ENCODE measurements around the gene SLF2. TPM values are rescaled to one million over a fixed set of nuclear protein-coding genes. Genes with fewer than 3 reads are reported as not detected.

Gene SLF2, protein sequence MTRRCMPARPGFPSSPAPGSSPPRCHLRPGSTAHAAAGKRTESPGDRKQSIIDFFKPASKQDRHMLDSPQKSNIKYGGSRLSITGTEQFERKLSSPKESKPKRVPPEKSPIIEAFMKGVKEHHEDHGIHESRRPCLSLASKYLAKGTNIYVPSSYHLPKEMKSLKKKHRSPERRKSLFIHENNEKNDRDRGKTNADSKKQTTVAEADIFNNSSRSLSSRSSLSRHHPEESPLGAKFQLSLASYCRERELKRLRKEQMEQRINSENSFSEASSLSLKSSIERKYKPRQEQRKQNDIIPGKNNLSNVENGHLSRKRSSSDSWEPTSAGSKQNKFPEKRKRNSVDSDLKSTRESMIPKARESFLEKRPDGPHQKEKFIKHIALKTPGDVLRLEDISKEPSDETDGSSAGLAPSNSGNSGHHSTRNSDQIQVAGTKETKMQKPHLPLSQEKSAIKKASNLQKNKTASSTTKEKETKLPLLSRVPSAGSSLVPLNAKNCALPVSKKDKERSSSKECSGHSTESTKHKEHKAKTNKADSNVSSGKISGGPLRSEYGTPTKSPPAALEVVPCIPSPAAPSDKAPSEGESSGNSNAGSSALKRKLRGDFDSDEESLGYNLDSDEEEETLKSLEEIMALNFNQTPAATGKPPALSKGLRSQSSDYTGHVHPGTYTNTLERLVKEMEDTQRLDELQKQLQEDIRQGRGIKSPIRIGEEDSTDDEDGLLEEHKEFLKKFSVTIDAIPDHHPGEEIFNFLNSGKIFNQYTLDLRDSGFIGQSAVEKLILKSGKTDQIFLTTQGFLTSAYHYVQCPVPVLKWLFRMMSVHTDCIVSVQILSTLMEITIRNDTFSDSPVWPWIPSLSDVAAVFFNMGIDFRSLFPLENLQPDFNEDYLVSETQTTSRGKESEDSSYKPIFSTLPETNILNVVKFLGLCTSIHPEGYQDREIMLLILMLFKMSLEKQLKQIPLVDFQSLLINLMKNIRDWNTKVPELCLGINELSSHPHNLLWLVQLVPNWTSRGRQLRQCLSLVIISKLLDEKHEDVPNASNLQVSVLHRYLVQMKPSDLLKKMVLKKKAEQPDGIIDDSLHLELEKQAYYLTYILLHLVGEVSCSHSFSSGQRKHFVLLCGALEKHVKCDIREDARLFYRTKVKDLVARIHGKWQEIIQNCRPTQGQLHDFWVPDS
- 4.8 and 10.6 TPM in 2 replicates for polyA plus RNA-seq

DNA sequence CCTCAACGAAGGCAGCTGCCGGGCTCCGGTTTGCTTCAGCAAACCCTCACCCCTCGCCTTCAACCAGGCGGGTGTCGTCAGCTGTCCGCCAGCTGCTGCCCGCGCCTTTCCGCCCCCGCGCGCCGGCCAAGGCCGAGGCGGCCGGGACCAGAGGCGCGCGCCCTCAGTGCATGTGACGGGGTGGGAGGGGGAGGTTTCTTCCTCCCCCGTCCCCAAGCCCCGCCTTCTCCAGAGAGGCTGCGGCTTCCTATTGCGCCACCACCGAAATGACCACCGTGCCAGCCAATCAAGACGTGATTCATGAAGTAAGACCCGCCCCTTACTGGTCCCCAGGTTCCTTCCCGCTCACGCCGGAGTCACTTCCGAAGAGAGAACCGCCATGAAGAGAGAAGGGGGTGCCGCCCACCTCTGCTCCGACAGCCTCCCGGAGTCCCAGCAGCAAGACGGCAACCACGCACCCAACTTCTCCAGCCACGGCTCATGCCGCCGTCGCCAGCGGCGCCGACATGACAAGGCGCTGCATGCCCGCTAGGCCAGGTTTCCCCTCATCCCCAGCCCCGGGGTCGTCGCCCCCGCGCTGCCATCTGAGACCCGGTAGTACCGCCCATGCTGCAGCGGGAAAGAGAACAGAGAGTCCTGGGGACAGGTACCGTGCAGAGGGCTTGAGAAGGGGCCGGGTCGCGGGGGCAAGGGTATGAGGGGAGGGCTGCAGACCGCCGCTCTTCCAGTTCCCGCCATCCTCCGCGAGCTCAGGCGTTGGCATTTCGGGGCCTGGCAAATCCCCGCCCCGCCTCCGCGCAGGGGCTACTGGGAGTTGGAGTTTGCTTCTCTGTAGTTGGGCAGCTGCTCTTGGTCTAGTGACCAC lies at the start of gene SLF2:
Gene SLF2 (plus strand): TSS at position 359 of the 865 bp plus-strand sequence. CDS start 148 bp downstream, at position 507.

DNA sequence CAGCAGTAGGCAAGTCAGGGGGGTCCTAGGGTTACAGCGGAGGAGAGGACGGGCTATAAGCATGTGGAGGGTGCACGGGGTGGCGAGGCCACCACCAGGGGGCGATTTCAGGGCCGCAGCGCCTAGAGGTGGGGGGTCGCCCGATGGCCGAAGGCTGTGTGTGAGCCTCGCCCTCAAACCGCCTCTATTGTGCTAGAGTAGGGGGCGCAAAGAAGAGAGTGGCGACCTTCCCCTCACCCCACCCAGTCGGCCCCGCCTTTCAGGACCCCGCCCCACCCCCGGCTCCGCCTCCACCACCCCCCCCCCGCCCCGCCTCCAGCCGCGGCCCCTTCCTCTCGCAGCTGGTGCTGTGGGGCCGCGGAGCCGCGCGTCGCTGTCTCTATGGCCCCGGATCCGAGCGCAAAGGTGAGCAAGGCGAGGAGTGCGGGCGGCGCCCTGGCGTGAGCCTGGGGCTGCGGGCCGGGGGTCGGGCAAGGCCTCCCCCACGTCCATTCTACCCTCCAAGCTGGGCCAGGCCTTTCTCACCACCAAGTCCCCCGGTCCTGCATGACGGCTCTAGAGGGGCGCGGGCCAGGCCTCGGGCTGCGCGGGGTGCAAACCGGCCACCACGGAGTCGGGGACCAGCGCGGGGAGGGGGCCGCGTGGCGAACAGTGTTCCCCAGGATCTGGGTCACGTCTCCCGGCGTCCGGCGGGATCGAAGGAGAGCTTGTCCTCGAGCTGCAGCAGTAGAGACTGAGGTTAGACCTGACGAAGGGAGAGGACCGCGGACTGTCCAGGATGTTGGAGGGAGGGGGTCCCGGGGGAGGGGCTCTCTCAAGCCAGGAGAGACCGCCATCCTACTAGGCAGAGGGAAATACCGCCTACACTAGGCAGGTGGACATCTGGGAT lies 56.7 kb downstream of the SLF2 start, which contains the start of gene SEMA4G:
Gene SEMA4G (plus strand): TSS at position 318 of the 889 bp plus-strand sequence. CDS start 3,409 bp downstream, outside the sequence.

DNA sequence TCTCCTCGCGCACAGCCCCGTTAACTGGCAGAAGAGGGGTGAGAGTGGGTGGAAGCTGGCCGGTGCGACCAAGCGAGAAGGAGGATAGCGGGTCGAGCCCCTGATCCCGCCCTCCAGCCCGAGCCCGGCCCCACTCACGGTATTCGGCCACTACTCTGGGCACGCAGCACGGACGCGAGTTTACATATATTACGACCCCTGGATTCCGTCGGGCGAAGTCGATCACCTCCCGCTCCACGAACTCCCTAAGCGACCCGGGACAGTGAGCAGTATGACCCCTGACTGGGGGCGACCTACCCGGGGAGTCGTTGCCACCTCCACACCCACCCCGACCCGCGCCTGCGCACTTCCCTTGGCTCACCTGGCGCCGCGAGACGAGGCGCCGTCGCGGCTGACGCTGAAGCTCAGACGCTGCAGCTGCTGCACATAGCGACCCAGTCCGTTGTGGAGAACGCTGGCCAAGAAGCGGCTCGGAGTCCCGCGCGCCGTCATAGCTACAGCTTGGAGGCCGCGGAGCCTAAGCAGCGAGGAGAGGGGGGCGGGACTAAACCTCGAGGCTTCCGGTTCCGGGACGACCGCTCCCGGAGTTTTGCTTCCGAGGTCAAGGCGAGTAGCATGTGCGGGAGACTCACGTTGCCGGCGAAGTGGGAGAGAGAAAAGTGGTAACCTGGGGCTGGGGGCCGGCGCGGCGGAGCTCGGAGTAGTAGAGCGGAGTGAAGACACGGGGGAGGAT lies 74.4 kb downstream of the SLF2 start, which contains the start of the genes MRPL43 and TWNK:
Gene MRPL43 (minus strand): TSS at position 546 of the 733 bp plus-strand sequence. CDS start 54 bp downstream, at position 492.
Gene TWNK (plus strand): TSS at position 592 of the 733 bp plus-strand sequence. CDS start 668 bp downstream, outside the sequence.

DNA sequence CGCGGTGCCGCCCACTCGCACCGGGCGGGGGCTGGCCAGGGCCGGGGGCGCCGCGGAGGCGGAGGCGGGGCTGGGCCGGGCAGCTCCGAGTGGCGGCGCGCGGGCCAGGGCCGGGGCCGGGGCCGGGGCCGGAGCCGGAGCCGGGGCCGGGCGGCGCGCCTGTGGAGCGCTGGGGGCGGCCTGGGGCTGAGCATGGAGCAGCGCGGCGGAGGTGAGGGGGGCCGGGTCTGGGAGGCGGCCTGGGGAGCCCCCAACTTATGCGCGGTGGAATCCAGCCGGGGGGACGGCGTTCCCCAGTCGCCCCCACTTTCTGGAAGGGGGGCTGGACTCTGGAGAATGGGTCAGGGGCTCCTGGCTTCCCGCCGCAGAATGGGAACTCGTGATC lies 87.0 kb downstream of the SLF2 start, which contains the start of gene LZTS2:
Gene LZTS2 (plus strand): TSS at position 67 of the 385 bp plus-strand sequence. CDS start 2,731 bp downstream, outside the sequence.

Other genes starting within 250 kb of the SLF2 start
- not detected in 2 replicates for gene PAX2, start 167.4 kb upstream of the SLF2 start, polyA plus RNA-seq
- gene SEMA4G, start 56.5 kb downstream of the SLF2 start, polyA plus RNA-seq = 40.3 and 76.9 TPM in 2 replicates
- gene MRPL43, start 74.5 kb downstream of the SLF2 start, polyA plus RNA-seq = 77.6 and 90.6 TPM in 2 replicates
- 1.5 and 1.9 TPM in 2 replicates for gene TWNK, start 74.6 kb downstream of the SLF2 start, polyA plus RNA-seq
- gene LZTS2, start 86.8 kb downstream of the SLF2 start, polyA plus RNA-seq = 0.17 and 0.53 TPM in 2 replicates
- gene PDZD7, start 118.2 kb downstream of the SLF2 start, polyA plus RNA-seq = 0.77 and 5.0 TPM in 2 replicates
- gene SFXN3, start 118.3 kb downstream of the SLF2 start, polyA plus RNA-seq = 4.8 and 6.0 TPM in 2 replicates
- not detected in 2 replicates for gene KAZALD1, start 149.0 kb downstream of the SLF2 start, polyA plus RNA-seq
- not detected in 2 replicates for gene TLX1, start 218.3 kb downstream of the SLF2 start, polyA plus RNA-seq

Measured in Purkinje cell (primary cell).